Posterior cingulate gyrus (tissue), 11 donors: ENCODE results near the gene PPP1R13L.

Experiments
- DNase-seq, 10 donors: peaks; one replicate each; pipeline versions ENCODE4 v3.0.0 to v3.0.0-alpha.2; 2020 to 2021; ENCODE audit warnings: mixed read lengths in 3 of 10
- intact Hi-C: fragments of 100-400 bp; cut with DNase I; formaldehyde crosslinking; loops from one replicate; pipeline ENCODE4 v1.15.1; 2023

Gene PPP1R13L, protein sequence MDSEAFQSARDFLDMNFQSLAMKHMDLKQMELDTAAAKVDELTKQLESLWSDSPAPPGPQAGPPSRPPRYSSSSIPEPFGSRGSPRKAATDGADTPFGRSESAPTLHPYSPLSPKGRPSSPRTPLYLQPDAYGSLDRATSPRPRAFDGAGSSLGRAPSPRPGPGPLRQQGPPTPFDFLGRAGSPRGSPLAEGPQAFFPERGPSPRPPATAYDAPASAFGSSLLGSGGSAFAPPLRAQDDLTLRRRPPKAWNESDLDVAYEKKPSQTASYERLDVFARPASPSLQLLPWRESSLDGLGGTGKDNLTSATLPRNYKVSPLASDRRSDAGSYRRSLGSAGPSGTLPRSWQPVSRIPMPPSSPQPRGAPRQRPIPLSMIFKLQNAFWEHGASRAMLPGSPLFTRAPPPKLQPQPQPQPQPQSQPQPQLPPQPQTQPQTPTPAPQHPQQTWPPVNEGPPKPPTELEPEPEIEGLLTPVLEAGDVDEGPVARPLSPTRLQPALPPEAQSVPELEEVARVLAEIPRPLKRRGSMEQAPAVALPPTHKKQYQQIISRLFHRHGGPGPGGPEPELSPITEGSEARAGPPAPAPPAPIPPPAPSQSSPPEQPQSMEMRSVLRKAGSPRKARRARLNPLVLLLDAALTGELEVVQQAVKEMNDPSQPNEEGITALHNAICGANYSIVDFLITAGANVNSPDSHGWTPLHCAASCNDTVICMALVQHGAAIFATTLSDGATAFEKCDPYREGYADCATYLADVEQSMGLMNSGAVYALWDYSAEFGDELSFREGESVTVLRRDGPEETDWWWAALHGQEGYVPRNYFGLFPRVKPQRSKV

DNA sequence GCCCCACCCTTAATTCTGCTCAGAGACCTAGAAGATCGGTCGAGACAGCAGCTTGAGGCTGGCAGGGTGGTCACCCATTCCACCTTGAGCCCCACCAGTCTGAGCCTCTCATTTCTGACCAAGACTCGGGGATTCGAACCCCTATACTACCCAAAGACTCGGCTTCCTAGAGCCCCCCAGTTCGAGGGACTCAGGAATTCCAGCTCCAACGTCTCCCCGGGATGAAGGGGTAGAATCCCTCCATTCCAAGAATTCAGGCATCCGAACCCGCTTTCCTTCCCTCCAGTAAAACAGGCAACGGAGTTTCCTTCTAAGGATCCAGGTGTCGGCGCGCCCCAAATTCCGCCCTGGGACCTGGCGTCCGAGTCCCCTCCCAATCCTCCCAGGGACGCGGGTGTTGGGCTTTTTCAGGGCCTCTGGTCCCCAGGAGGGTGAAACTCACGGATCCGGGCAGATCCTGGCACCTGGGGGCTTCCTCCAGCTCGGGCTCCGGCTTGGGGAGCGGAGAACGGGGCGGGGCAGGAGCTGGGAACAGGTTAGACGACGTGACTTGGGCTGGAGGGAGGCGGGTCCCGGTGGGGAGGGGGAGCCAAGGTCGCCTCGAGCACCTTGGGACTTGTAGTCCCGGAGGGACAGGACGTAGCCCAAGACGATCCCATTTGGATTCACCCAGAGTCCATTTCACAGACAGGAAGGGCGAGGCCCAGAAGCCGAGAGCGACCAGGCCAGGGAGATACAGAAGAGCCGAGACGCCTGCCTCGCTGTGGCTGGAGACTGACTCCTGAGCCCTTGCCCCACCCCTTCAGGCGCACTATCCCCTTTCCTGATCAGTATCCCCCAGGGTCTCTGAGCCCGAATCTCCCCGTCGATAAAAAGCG is at the start of gene PPP1R13L:
Gene PPP1R13L, minus strand, starts transcription at position 513 of the 878 bp plus-strand sequence. CDS start 6,751 bp downstream, outside the sequence.
- DNase-seq, result peak in 6 of 10 donors; percentile 34 to 92 (median 44)
- intact Hi-C loops, result loop anchor here (5.0 kb wide), 1 partner anchor 32 kb away; the partner anchor contains the start of gene ERCC2

DNA sequence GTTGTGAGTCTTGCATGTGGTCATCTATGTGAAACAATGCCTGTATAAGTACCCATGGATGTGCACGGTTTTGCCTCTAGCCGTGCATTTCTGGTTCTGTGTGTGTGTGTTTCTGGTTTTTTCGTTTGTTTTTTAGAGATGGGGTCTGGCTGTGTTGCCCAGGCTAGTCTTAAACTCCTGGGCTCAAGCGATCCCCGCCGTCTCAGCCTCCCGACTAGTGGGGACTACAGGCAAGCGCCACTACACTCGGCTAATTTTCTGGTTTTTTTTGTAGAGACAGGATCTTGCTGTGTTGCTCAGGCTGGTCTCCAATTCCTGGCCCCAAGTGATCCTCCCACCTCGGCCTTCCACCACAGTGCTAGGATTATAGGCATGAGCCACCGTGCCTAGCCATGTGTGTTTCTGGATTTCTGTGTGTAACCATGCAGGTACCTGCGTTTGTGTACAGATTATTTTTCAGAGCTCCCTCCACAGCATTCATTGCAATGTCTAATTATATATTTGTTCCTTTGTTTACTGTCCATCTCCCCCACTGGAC is 47.0 kb upstream of the PPP1R13L start:
- no peak for DNase-seq
- intact Hi-C loops, result no loop called here

DNA sequence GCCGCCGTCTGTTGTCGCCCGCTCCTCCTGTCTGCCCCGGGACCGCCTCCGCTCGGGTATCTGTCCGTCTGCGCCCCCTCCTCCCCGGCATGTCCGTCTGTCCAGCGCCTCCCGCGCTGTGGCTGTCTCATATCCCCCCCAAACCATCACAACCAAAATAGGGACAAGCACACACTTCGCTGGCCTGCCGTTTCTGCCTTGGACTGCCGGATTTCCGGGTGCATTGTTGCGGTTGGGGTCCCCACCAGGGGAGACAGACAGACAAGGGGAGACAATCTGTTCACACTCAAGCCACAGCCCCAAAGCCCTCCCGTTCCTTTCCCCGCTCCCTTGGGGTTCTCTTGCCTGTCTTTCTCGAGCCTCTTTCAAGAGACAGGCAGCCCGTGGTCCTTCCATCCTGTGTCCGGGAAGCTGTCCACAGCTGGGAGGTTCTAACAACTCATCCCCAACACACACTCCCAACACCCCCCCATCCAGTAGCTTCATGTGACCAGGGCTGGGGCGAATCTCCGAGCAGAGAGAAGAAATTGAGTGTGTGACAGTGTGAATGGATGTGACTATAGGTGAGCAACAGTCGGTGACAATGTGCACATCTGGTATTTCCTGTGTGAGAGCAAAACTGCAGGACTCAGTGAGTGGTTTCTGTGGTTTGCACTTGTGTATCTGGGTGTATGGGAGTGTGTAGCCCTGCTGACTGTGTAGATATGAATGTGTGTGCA is 46.4 kb upstream of the PPP1R13L start:
- intact Hi-C loops, result no loop called here
- peak in 1 of 10 donors; percentile 87 for DNase-seq

DNA sequence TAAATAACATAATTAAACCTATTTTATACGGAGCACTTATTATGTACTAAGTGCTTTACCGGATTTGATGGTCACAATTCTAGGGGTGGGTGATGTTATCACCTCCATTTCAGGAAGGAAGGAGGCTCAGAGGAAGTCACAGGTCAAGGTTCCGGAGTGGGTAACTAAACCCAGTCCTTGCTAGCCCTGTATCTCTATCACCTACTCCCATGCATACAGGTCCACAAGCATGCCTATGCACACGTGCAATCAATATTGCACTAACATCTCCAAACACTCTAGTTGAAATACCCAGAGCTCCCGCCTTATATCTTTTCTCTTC is 45.1 kb upstream of the PPP1R13L start:
- DNase-seq, result no peak
- intact Hi-C loops, result no loop called here

- intact Hi-C loops, result no loop called here
Measured at GRCh38 chr19:45448887-45449299, 44.0 kb upstream of the PPP1R13L start.

GRCh38 chr19:45448425-45448756 is 43.5 kb upstream of the PPP1R13L start:
- intact Hi-C loops, result no loop called here
- no peak for DNase-seq

More at GRCh38 chr19:45448887-45449299, 44.0 kb upstream of the PPP1R13L start:
- DNase-seq, result no peak

DNA sequence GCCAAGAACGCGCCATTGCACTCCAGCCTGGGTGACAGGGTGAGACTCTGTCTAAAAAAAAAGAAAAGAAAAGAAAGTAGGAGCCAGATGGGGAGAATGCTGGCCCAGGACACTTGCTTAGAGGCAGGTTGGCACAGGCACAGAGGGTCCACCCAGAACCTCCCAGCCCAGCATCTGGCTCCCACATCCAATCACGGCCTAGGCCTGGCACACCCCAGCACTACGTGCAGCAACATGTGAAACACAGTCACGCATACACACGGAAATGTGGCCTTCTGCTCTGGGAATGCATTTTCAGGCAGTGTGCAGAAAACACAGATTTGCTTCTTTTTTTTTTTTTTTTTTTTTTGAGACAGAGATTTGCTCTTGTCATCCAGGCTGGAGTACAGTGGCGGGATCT is 42.1 kb upstream of the PPP1R13L start:
- intact Hi-C loops, result no loop called here

DNA sequence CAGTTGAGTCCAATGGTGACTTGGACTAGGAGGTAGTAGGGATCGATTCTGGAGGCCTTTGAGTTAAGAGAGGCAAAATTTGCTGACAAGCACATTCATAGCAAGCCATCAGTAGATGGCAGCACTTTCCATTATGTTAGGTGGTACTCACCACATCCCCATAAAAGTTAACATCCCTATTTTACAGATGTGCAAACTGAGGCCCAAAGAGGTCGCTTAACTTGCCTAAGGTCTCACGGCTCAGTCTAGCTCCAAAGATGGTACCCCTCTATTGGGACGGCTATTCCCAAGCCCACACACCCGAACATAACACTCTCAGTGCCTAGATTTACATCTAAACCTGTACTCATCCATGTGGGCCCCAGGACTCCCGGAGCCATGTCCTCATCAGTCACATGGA is 41.4 kb upstream of the PPP1R13L start:
- intact Hi-C loops, result no loop called here
- DNase-seq, result no peak

More for the DNA sequence above, 42.1 kb upstream of the PPP1R13L start:
- no peak for DNase-seq

DNA sequence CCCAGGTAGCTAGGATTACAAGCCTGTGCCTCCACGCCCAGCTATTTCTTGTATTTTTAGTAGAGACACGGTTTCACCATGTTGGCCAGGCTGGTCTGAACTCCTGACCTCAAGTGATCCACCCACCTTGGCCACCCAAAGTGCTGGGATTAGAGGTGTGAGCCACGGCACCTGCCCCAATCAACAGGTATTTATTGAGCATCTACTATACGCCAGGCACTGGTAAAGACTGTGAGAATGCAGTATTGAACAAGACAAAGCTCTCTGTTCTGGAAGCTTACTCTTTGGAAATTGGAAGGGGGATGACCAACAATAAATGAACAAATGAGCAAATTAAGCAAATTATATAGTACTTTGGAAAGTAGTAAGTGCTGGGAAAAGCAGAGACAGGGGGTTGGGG is 40.3 kb upstream of the PPP1R13L start:
- intact Hi-C loops, result no loop called here
- DNase-seq, result no peak

GRCh38 chr19:45444318-45445041 is 39.6 kb upstream of the PPP1R13L start:
- intact Hi-C loops, result no loop called here
- peak; percentile 76 to 98 (median 89) for DNase-seq

DNA sequence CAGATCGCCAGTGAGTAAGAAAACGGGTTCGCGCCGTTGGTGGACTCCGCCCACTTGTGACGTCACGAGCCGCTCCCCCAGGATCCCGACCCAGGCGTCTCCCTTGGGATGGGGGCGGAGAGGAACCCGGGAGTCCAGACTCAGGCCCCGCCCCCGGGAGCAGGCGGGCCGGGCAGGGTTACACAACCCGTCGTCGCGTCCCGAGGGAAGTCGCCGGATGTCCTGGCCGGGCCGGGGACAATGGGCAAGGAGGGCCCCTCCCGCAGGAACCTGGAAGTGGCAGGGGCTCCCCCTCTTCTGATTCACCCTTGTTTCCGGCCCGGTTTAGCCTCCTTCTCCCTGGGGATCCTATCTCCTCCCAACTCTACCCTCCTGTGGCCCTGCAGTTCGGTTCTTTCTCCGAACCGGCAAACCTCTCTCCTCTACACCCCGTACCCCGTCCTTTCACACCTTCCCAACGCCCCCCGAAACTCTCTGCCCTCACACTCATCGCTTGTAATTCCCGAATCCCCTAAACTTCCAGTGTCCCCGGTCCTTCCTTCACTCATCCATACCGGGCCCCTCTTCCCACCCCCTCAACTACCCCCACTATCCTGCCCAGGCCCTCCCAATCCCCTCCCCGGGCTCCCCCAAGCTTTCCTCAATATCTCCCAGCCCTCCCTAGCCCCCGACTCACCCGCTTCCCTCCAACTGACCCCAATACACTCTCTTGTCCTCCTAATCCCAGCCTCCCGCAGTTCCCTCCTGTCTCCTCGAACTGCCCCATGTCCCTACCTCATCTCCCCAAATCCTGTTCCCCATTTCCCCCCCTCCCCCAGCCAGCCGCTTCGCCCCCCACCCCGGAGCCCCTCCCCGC is 38.8 kb upstream of the PPP1R13L start:
- intact Hi-C loops, result no loop called here
- peak; percentile 62 to 97 (median 80) for DNase-seq

GRCh38 chr19:45442778-45443461 is 38.1 kb upstream of the PPP1R13L start:
- DNase-seq, result no peak
- intact Hi-C loops, result no loop called here

GRCh38 chr19:45442408-45442777 is 37.5 kb upstream of the PPP1R13L start:
- intact Hi-C loops, result no loop called here
- no peak for DNase-seq

- intact Hi-C loops, result no loop called here
- DNase-seq, result no peak
Measured at GRCh38 chr19:45440873-45441654, 36.2 kb upstream of the PPP1R13L start.

- DNase-seq, result no peak
- intact Hi-C loops, result no loop called here
Measured at GRCh38 chr19:45440259-45440638, 35.4 kb upstream of the PPP1R13L start.

DNA sequence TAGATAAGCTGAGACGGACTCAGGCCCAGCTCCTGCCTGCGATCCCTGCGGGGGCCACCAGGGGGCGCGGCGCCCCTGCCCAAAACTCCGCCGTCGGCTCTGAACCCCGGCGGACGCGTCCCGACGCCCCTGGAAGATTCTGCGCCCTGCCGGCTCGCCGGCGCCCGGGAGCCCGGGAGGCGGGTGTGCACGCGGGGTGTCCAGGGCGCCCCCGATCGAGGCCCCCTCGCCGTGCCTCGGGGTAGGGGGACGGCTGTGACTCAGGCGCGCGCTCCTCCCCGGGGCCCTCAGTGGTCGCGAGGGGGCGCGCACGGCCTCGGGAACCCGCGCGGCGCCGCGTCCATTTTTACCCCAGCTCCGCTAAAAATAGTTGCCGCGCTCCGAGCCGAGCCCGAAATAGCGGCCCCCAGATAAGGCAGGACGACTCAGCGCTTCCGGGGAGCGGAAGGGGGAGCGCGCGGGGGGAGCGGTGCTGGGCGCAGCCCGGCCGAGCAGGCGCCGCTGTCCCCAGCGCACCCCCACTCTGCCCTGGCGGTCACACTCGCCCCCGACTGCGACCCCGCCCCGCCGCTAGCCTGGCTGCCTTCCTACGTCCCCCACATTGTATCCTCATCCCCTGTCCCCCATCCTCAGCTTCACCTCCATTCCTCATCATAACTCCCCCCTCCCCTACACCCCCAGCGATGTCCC is 34.8 kb upstream of the PPP1R13L start:
- intact Hi-C loops, result loop anchor here (1.0 kb wide), 1 partner anchor 39 kb away; no protein-coding TSS in a partner anchor
- DNase-seq, result peak; percentile 72 to 97 (median 82)
